Dermis microvascular lymphatic vessel endothelial cell (primary cell): ENCODE measurements around the gene ROMO1. TPM values are rescaled to one million over a fixed set of nuclear protein-coding genes. Genes with fewer than 3 reads are reported as not detected.
"Not testable (repeated sequence)": the region's sequence is repeated elsewhere in the genome, so short reads cannot be mapped to it uniquely, and the experiment has no call there.

Source experiments
- DNase-seq, 2 donors: peaks; one replicate each; pipeline versions ENCODE4 v3.0.0 to v3.0.0-alpha.2; 2010; ENCODE audit warnings: low read depth in 2 of 2
- total RNA-seq: library from RNA; depleted of rRNA; stranded (reverse); fragments of >200 nt; gene quantifications from 2 replicates; pipeline ENCODE4 v1.2.1, GENCODE V29; 2014

The ROMO1 gene
- total RNA-seq, 1 donor from 2014 or later = 319 TPM

DNA sequence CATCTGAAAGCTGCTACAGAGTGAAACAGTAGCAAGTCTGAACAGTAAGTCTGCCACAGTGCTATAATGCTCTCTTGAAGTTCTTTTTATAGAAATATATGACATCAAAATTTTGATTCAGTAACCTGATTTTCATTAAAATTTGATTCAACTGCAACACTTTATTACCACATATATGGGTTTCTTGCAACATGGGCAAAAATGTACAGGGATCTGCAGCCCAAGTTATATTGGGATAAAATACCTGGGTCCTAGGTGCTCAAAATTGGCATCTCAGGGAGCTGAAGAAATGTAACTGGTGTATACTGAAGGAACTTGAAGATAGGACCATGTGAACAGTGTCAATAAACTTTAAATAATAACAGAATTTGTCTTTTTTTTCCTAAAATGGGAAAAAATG is 10.8 kb downstream of the ROMO1 start:
- DNase-seq = no peak

- no peak for DNase-seq
Measured at GRCh38 chr20:35710884-35711587, 11.8 kb downstream of the ROMO1 start.

GRCh38 chr20:35711588-35712209 is 12.5 kb downstream of the ROMO1 start:
- no peak for DNase-seq

- DNase-seq = not testable (repeated sequence)
Measured at GRCh38 chr20:35713120-35713519, 13.9 kb downstream of the ROMO1 start.

DNA sequence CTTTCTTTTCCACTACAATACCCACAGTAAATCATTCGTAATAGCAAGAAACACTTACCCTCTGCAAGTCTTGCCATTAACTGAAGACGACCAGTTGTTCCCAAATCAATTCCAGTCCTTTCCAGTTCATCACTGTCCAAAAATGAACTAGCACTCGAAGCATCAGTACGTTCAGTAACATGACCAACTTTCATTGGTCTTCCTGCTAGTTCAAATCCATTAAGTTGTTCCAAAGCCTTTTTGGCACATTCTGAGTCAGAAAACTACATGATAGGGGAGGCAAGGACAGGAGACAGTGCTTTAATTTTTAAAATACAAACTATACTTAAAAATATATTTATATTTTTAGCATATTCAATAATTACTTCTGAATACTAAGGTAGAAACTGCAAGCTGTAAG is 14.9 kb downstream of the ROMO1 start:
- no peak for DNase-seq

DNA sequence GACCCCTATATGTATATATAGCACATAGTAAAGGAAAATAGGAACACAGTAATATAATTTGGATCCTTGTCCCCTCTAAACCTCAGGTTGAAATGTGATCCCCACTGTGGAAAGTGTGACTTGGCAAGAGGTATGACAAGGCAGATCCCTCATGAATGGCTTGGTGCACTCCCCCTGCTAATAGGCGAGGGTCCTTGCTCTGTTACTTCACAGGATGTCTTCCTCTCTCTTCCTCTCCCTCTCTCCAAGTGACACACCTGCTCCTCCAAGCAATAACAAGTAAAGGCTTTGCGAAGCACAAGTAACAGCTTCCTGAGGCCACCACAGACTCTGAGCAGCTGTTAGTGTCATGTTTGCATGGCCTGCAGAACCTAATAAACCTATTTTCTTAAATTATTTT is 16.4 kb downstream of the ROMO1 start:
- DNase-seq = no peak

DNA sequence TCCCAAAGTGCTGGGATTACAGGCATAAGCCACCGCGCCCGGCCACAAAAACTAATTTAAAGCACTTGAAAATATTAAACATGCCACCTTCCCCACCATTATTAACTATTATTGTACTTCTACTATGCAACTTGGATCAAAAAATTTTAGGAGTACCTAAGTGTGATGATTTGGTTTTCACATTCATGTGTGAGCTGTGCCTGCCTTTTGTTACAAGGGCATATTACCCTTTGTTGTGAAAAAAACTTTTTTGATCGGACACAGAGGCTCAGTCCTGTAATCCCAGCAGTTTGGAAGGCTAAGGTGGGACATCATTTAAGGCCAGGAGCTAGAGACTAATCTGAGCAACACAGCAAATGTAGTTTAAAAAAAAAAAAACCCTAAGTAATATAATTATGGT is 17.1 kb downstream of the ROMO1 start:
- no peak for DNase-seq

DNA sequence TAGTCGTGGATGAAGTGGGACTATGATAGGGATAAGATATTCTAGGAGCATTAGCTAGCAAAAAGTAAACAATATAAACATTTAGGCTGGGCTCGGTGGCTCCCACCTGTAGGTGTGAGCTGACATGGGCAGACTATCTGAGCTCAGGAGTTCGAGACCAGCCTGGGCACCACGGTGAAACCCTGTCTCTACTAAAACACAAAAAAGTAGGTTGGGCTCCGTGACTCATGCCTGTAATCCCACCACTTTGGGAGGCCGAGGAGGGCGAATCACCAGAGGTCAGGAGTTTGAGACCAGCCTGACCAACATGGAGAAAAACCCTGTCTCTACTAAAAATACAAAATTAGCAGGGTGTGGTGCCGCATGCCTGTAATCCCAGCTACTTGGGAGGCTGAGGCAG is 19.1 kb downstream of the ROMO1 start:
- DNase-seq = not testable (repeated sequence)

DNA sequence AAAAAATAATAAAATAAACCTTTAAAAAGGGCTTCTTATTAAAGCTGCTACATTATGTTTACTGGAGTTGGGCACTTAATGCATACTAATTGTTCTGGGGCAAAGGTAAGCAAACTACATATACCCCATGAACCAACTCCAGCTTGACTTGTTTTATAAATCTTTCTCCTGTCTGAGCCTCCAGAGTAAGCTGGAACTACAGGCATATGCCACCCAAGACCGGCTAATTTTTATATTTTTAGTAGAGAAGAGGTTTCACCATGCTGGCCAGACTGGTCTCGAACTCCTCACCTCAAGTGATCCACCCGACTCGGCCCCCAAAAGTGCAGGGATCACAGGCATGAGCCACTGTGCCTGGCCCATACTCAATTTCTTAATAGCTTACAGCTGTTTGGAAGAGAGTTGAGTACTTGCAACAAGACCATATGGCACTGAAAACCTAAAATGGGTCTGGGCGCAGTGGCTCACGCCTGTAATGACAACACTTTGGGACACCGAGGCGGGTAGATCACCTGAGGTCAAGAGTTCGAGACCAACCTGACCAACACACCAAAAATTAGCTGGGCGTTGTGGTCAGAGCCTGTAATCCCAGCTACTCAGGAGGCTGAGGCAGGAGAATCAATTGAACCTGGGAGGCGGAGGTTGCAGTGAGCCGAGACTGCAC is 19.9 kb downstream of the ROMO1 start:
- DNase-seq = no peak

DNA sequence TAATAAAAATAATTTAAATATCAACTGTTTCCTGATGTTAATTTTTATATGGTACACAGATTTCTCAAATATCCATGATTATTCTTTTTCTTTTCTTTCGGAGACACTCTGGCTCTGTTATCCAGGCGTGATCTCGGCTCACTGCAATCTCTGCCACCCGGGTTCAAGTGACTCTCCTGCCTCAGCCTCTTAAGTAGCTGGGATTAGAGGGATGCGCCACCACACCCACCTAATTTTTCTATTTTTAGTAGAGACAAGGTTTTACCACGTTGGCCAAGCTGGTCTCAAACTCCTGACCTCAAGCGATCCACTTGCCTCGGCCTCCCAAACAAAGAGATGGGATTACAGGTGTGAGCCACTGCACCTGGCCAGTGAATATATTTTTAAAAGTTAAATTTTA is 20.5 kb downstream of the ROMO1 start:
- no peak for DNase-seq

DNA sequence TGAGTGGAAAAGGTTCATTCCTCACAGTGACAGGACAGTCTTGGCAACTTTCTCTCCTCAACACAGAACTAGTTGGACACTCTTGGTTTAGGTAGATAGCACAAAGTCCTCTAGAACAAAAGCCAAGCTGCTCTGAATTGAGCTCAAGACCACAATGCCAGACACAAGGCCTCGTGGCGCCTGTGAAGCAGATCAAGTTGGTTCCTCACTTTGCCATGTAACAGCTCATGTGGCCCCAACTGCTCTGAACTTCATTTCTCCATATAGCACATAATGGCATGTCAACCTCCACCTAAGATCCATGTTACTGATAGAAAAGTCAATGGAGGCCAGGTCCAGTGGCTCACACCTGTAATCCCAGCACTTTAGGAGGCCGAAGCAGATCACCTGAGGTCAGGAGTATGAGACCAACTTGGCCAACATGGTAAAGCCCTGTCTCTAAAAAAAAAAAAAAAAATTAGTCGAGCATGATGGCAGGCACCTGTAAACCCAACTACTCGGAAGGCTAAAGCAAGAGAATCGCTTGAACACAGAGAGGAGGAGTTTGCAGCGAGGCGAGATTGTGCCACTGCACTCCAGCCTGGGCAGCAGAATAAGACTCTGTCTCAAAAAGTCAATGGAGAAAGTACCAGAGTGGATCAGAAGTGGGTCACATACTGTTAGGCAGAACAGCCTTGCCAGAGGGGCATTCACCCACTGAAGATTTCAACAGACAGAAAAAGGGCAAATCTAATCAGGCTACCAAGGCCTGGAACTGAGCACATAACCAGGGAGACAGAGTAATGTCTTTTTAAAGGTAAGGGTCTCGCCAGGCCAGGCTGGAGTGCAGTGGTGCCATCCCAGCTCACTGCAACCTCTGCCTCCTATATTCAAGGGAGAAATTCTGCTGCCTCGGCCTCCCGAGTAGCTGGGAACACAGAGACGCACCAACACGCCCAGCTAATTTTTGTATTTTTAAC is 21.2 kb downstream of the ROMO1 start:
- no peak for DNase-seq

DNA sequence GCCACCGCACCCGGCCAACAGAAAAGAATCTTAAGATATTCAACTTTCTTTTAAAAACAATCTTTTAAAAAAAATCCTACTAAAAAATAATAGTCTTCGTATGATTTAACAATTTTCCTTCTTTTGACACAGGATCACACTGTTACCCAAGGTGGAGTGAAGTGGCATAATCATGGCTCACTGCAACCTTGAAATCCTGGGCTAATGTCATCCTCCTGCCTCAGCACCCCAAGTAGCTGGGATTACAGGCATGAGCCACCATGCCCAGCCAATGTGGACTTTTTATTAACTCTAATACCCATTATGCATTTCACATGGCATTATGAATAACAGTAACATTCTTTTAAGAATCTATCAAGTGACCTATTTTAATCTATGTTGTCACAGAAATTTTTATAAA is 22.0 kb downstream of the ROMO1 start:
- DNase-seq = no peak

DNA sequence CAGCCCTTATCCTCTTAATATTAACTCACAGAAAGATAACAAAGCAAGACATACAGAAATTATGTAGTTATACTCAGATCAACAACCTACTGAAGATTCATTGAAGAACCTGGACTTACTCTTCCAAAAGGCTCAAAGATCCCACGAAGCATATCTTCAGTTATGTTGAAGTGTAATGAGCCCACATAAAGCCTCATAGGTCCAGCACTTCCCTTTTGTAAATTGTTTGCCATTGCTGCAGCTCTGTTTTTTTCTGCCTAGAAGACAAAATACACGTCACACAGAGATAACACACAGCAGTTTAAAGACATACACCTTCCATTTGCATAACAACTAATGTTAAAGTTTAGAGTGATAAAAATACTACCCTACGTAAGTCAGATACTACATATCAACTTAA is 22.4 kb downstream of the ROMO1 start:
- no peak for DNase-seq

DNA sequence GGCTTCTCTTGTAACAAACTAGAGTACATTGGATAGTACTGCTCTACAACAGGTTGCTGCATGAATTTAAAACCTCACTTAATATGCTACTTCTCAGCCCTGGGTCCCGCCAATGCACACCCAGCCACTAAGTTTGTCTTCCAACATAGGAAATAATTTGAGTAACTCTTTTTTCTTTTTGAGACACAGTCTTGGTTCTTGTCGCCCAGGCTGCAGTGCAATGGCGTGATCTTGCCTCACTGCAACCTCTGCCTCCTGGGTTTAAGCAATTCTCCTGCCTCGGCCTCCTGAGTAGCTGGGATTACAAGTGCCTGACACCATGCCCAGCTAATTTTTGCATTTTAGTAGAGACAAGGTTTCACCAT is 24.1 kb downstream of the ROMO1 start:
- not testable (repeated sequence) for DNase-seq

DNA sequence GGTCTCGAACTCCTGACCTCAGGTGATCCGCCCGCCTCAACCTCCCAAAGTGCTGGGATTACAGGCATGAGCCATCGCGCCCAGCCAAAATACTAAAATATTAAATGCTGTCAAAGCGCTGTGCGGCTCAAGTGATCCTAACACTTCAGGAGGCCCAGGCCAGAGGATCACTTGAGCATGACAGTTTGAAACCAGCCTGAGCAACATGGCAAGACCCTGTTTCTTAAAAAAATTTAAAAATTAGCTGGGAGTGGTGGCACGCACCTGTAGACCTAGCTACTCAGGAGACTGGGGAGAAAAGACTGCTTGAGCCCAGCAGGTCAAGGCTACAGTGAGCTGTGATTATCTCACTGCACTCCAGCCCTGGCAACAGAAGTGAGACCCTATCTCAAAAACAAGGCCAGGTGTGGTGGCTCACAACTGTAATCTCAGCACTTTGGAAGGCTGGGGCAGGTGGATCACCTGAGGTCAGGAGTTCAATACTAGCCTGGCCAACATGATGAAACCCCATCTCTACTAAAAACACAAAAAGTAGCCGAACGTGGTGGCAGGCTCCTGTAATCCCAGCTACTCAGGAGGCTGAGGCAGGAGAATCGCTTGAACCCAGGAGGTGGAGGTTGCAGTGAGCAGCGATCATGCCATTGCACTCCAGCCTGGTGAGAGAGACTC is 24.6 kb downstream of the ROMO1 start:
- not testable (repeated sequence) for DNase-seq

GRCh38 chr20:35724321-35725230 is 25.4 kb downstream of the ROMO1 start:
- no peak for DNase-seq

GRCh38 chr20:35726842-35727711 is 27.9 kb downstream of the ROMO1 start:
- DNase-seq = no peak

GRCh38 chr20:35729283-35729807 is 30.1 kb downstream of the ROMO1 start:
- no peak for DNase-seq
